Body of pancreas (tissue), 4 donors: ENCODE data around the gene DAP. TPM values are rescaled to one million over a fixed set of nuclear protein-coding genes. Genes with fewer than 3 reads are reported as not detected.
A peak's percentile ranks its signal among the peaks of the same experiment; 100 is the strongest.

Source experiments
- ATAC-seq: fragments of 150-250 bp; one replicate; pipeline ENCODE4 v1.9.1; 2016
- DNase-seq, 4 donors: peaks; one replicate each; pipeline ENCODE4 v3.0.0-alpha.2; 2019
- H3K27ac ChIP-seq, 4 donors: fragments of 200-600 bp; sonication (generic); 1 replicate in 3 of 4; 2 replicates in 1 of 4; pipeline versions ENCODE4 v1.5.1 to v1.6.1; 2016 to 2019; ENCODE audit warnings: mild to moderate bottlenecking in 1 of 4, mixed read lengths in 1 of 4, moderate library complexity in 1 of 4
- H3K27me3 ChIP-seq, 2 donors: fragments of 200-600 bp; sonication (generic); one replicate each; pipeline ENCODE4 v1.6.0; 2016; ENCODE audit warnings: mild to moderate bottlenecking in 1 of 2
- H3K36me3 ChIP-seq, 2 donors: fragments of 200-600 bp; sonication (generic); replicated peaks in 1 of 2; 2 replicates each; pipeline ENCODE4 v1.5.1; 2016; ENCODE audit warnings: low read depth in 2 of 2; ENCODE audit not compliant: insufficient read depth in 1 of 2
- H3K4me1 ChIP-seq: fragments of 200-600 bp; sonication (generic); one replicate; pipeline ENCODE4 v1.6.0; 2016
- H3K4me3 ChIP-seq, 2 donors: fragments of 200-600 bp; sonication (generic); 1 replicate in 1 of 2; 2 replicates in 1 of 2; pipeline ENCODE4 v1.5.1; 2016 to 2019
- H3K9me3 ChIP-seq, 3 donors: fragments of 200-600 bp; sonication (generic); 1 replicate in 2 of 3; 2 replicates in 1 of 3; pipeline ENCODE4 v1.5.1; 2016
- POLR2A ChIP-seq, 3 donors: fragments of 450-650 bp; IDR thresholded peaks; one replicate each; pipeline ENCODE4 v1.6.1; 2016; ENCODE audit warnings: antibody characterized with exemption in 3 of 3, mild to moderate bottlenecking in 2 of 3
- WGBS, 2 donors: methylation state at CpG; one replicate each; pipeline ENCODE4 v1.1.5; 2017; 5-methylcytosine and 5-hydroxymethylcytosine counted together
- intact Hi-C: fragments of 100-400 bp; cut with DNase I; formaldehyde crosslinking; loops from one replicate; pipeline ENCODE4 v1.15.1; 2023
- total RNA-seq, 2 donors: library from RNA; depleted of rRNA; stranded (reverse); fragments of >200 nt; gene quantifications; one replicate each; pipeline ENCODE4 v1.1.0, GENCODE V29; 2016
- TF ChIP-seq, protein P1 (sequence below), 7 experiments: fragments of 450-650 bp in 4 of 7; fragments of 200-600 bp in 3 of 7; sonication (generic) in 3 of 7; IDR thresholded peaks; one replicate each; pipeline ENCODE4 v1.5.1; 2016 to 2019; ENCODE audit warnings: antibody characterized with exemption in 7 of 7

DAP gene
- total RNA-seq, 2 donors from 2014 or later, result 93.6 to 112 TPM

DNA sequence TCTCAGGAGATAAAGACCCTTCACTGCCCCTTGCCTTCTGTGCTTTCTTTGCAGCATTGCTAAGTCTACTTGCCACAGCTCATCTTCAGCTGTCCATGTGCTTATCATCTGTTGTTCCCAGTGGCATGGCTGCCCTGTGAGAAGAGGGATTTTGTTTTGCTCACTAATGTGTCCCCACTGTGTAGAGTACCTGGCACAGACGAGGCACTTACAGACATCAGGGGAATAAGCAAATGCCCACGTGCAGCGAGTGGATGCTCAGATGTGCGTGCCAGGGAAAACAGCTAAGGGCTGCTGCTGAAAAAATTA, 31.0 kb downstream of the DAP start:
- H3K4me1 ChIP-seq, result peaks cover 76% of the 10 kb centered on the region
- no peak for ATAC-seq
- H3K36me3 ChIP-seq, result peaks cover 0 to 7% of the 10 kb centered on the region in 2 donors

DNA sequence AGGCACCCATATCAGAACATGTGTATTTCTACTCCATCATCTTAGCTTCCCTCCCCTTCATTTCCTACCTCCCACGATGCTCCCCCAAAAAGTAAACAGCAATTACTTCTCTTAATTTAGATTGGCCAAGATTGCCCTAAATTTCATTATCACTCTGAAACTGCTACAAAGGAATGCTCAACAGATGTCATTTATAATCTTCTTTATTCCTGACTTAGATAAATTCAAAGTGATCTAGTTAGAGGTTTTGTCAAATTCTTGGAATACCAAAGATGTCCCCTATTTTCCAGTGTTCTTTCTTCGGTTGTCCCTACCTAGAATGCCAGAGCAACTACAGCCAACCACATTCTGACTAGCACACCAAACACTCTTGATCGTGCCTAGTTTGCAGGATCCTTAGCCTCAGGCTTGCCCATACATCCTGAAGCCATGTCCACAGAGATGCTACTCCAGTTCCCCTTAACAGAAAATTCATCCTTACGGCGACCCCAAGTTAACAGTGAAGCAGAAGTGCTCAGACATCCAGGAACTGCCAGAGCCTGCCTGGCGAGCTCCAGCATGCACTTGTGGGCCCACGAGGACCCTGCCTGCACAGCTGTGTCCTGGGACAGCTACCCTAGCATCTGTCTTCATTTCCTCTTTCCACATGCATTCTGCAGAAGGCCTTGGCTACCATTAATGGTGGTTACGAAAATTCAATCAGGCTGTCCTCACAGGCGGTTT, 31.6 kb downstream of the DAP start:
- Histone ChIP-seq H3K4me3 (no peak overlapping the region), H3K27ac (peak overlapping the region in 1 of 4 donors; percentile 97), H3K27me3 (no peaks in the 10 kb centered on the region), H3K4me1 (peaks cover 76% of the 10 kb centered on the region), H3K9me3 (no peaks in the 10 kb centered on the region), H3K36me3 (peaks cover 0 to 7% of the 10 kb centered on the region in 2 donors)
- DNase-seq (no peak), ATAC-seq (no peak)
- intact Hi-C loops, result no loop called here
- no peak for TF ChIP-seq POLR2A (IDR thresholded peaks at IDR 0.05)
- TF ChIP-seq, protein P1, sequence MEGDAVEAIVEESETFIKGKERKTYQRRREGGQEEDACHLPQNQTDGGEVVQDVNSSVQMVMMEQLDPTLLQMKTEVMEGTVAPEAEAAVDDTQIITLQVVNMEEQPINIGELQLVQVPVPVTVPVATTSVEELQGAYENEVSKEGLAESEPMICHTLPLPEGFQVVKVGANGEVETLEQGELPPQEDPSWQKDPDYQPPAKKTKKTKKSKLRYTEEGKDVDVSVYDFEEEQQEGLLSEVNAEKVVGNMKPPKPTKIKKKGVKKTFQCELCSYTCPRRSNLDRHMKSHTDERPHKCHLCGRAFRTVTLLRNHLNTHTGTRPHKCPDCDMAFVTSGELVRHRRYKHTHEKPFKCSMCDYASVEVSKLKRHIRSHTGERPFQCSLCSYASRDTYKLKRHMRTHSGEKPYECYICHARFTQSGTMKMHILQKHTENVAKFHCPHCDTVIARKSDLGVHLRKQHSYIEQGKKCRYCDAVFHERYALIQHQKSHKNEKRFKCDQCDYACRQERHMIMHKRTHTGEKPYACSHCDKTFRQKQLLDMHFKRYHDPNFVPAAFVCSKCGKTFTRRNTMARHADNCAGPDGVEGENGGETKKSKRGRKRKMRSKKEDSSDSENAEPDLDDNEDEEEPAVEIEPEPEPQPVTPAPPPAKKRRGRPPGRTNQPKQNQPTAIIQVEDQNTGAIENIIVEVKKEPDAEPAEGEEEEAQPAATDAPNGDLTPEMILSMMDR (IDR thresholded peaks at IDR 0.05), result no peak
- WGBS, 2 donors, result 58 to 71% methylated on average over 9 of the region's 9 CpGs

More for the DNA sequence above, 31.0 kb downstream of the DAP start:
- H3K9me3 ChIP-seq, result no peaks in the 10 kb centered on the region
- intact Hi-C loops, result no loop called here
- no peak for TF ChIP-seq POLR2A (IDR thresholded peaks at IDR 0.05)
- TF ChIP-seq, protein P1 (IDR thresholded peaks at IDR 0.05), result no peak
- no peaks in the 10 kb centered on the region for H3K27me3 ChIP-seq
- DNase-seq, result no peak
- WGBS, 2 donors, result 81 to 87% methylated on average over 4 of the region's 4 CpGs
- peak overlapping the region in 1 of 4 donors; percentile 5 for H3K27ac ChIP-seq
- no peak overlapping the region for H3K4me3 ChIP-seq

DNA sequence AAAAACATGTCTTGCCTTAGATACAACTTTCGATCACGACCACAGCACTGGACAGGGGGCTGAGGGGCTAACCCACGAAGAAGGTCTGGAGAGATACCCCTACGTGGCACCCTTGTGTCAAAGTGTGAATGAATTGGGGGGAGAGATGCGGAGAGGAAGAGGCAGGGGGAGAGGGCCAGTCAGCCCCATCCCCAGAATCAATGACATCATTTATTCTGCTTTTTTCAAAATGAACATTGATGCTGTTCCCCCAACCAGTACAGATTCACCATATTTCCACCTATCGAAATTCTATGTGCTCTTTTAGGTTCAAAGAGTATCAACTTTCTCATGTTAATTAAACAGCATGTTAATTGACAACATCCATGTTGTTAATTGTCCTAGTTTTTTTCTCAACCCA, 32.4 kb downstream of the DAP start:
- WGBS, 2 donors, result 75 to 78% methylated on average over 6 of the region's 6 CpGs
- peaks cover 76% of the 10 kb centered on the region for H3K4me1 ChIP-seq
- ATAC-seq (no peak), DNase-seq (no peak)
- no peaks in the 10 kb centered on the region for H3K27me3 ChIP-seq
- intact Hi-C loops, result no loop called here
- TF ChIP-seq POLR2A (IDR thresholded peaks at IDR 0.05), result no peak
- TF ChIP-seq, protein P1 (IDR thresholded peaks at IDR 0.05), result no peak
- peak overlapping the region in 3 of 4 donors; percentile 20 to 97 (median 34) for H3K27ac ChIP-seq
- no peaks in the 10 kb centered on the region for H3K9me3 ChIP-seq
- H3K4me3 ChIP-seq, result no peak overlapping the region
- H3K36me3 ChIP-seq, result peaks cover 0 to 7% of the 10 kb centered on the region in 2 donors

DNA sequence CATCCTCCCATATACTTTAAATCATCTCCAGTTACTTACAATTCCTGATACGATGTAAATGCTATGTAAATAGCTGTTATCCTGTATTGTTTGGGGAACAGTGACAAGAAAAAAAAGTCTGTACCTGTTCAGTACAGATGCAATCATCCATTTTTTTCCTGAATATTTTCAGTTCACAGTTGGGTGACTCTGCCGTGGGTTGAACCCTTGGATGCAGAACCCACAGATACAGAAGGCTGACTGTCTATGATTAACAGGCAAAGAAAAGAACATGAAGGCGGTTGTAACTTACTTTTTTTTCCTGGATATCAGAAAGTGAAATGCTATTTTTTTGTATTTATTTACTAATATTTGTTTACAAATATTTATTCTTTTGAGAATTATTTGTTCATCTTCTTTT, 33.2 kb downstream of the DAP start:
- Histone ChIP-seq H3K4me3 (no peak overlapping the region), H3K9me3 (no peaks in the 10 kb centered on the region), H3K36me3 (peaks cover 0 to 7% of the 10 kb centered on the region in 2 donors), H3K27me3 (no peaks in the 10 kb centered on the region), H3K4me1 (peaks cover 76% of the 10 kb centered on the region), H3K27ac (peak overlapping the region in 3 of 4 donors; percentile 95 to 97 (median 95))
- no peak for DNase-seq
- intact Hi-C loops, result no loop called here
- no peak for TF ChIP-seq POLR2A (IDR thresholded peaks at IDR 0.05)
- TF ChIP-seq, protein P1 (IDR thresholded peaks at IDR 0.05), result no peak
- ATAC-seq, result no peak
- WGBS, 2 donors, result 54 to 56% methylated on average over 3 of the region's 3 CpGs
